ENCODE data around the gene EXOSC7.

DNA sequence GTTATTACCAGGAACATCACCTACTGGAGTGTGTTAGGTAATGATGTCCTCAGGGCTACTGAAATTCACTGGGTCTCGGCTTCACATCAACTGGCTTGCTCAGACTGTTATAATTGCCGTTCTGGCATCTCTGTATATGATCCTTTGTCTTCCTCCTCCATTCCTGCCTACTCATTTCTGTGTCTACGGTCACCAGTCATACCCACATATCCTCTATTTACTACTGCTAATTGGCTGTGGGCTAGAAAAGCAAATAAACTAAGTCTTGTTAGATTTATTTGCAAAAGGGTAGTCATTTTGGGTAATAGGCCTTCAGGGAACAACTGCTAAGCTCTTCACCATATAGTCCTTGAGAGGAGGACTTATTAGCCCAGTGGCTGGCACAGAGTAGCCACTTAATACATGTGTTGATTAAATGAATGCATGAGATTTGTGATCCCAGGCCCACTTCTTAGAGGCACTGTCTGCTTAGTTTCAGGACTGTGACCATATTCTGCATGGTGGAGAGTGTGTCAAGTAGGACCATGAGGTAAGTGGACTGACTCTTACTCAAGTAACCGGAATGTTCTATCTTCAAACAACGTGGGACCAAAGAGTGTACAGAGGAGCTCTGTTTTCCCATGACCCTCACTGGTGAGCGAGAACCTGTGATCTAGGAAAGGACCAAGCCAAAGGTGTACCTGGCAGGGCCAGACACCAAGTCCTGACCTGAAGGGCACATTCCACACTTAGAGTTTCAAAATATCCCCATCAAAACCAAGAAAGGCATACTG, 13.2 kb upstream of the EXOSC7 start:
- TF ChIP-seq, protein P1, sequence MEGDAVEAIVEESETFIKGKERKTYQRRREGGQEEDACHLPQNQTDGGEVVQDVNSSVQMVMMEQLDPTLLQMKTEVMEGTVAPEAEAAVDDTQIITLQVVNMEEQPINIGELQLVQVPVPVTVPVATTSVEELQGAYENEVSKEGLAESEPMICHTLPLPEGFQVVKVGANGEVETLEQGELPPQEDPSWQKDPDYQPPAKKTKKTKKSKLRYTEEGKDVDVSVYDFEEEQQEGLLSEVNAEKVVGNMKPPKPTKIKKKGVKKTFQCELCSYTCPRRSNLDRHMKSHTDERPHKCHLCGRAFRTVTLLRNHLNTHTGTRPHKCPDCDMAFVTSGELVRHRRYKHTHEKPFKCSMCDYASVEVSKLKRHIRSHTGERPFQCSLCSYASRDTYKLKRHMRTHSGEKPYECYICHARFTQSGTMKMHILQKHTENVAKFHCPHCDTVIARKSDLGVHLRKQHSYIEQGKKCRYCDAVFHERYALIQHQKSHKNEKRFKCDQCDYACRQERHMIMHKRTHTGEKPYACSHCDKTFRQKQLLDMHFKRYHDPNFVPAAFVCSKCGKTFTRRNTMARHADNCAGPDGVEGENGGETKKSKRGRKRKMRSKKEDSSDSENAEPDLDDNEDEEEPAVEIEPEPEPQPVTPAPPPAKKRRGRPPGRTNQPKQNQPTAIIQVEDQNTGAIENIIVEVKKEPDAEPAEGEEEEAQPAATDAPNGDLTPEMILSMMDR (IDR thresholded peaks at IDR 0.05) = no peak
- no peak for TF ChIP-seq EZH2 (IDR thresholded peaks at IDR 0.05; ENCODE audit: borderline replicate concordance, insufficient read depth, low read depth, low read length, poor library complexity, severe bottlenecking)
